Gastroesophageal sphincter (tissue), 4 donors: ENCODE measurements around the gene PRSS35. TPM values are rescaled to one million over a fixed set of nuclear protein-coding genes. Genes with fewer than 3 reads are reported as not detected.

Experiments used
- ATAC-seq: fragments of 150-250 bp; one replicate; pipeline ENCODE4 v1.9.1; 2016; ENCODE audit warnings: mild to moderate bottlenecking, moderate library complexity
- H3K27ac ChIP-seq, 4 donors: fragments of 200-600 bp; sonication (generic) in 3 of 4; 1 replicate in 3 of 4; 2 replicates in 1 of 4; pipeline ENCODE4 v1.5.1; 2016 to 2019
- H3K27me3 ChIP-seq: fragments of 200-600 bp; sonication (generic); one replicate; pipeline ENCODE4 v1.5.1; 2019
- H3K36me3 ChIP-seq, 2 donors: fragments of 200-600 bp; sonication (generic); one replicate each; pipeline ENCODE4 v1.5.1; 2019; ENCODE audit warnings: control low read depth in 1 of 2
- H3K4me1 ChIP-seq, 3 donors: fragments of 200-600 bp; sonication (generic); 1 replicate in 2 of 3; 2 replicates in 1 of 3; pipeline ENCODE4 v1.5.1; 2016 to 2019; ENCODE audit warnings: control low read depth in 2 of 3
- H3K4me3 ChIP-seq, 2 donors: fragments of 200-600 bp; sonication (generic); one replicate each; pipeline ENCODE4 v1.5.1; 2019; ENCODE audit warnings: mild to moderate bottlenecking in 1 of 2, moderate library complexity in 1 of 2
- H3K9me3 ChIP-seq, 3 donors: fragments of 200-600 bp; sonication (generic); one replicate each; pipeline ENCODE4 v1.5.1; 2017 to 2019; ENCODE audit warnings: control low read depth in 2 of 3
- EP300 ChIP-seq: sonication (generic); formaldehyde crosslinking; IDR thresholded peaks from one replicate; pipeline ENCODE4 v1.6.1; 2017; ENCODE audit warnings: antibody characterized with exemption, mild to moderate bottlenecking
- POLR2A ChIP-seq, 2 donors: fragments of 450-650 bp; IDR thresholded peaks; one replicate each; pipeline ENCODE4 v1.6.1; 2017; ENCODE audit warnings: antibody characterized with exemption in 2 of 2, mild to moderate bottlenecking in 2 of 2, moderate library complexity in 1 of 2
- POLR2AphosphoS5 ChIP-seq: sonication (generic); formaldehyde crosslinking; IDR thresholded peaks from one replicate; pipeline ENCODE4 v1.6.1; 2017; ENCODE audit warnings: antibody characterized with exemption
- WGBS, 2 donors: methylation state at CpG; one replicate each; pipeline ENCODE4 v1.1.5; 2018; ENCODE audit warnings: low coverage in 1 of 2; 5-methylcytosine and 5-hydroxymethylcytosine counted together
- total RNA-seq, 4 donors: library from RNA; depleted of rRNA; stranded (reverse); fragments of >200 nt; gene quantifications; one replicate each; pipeline ENCODE4 v1.1.0, GENCODE V29; 2016
- TF ChIP-seq, protein P1 (sequence below), 4 experiments: fragments of 200-600 bp in 2 of 4; fragments of 450-650 bp in 2 of 4; sonication (generic) in 1 of 4; IDR thresholded peaks; one replicate each; pipeline ENCODE4 v1.5.1; 2017 to 2019; ENCODE audit warnings: antibody characterized with exemption in 4 of 4, mild to moderate bottlenecking in 2 of 4, moderate library complexity in 2 of 4

Gene PRSS35
- total RNA-seq, 4 donors from 2014 or later = 0.40 to 1.2 (median 0.46) TPM

GRCh38 chr6:83511266-83511665, 1.1 kb upstream of the PRSS35 start:
- Histone ChIP-seq H3K4me1 (peaks cover 0 to 34% (median 3%) of the 10 kb centered on the region in 3 donors), H3K27ac (no peak overlapping the region), H3K4me3 (no peak overlapping the region), H3K36me3 (no peaks in the 10 kb centered on the region), H3K9me3 (no peaks in the 10 kb centered on the region), H3K27me3 (no peaks in the 10 kb centered on the region)
- WGBS, 2 donors = 75 to 77% methylated on average over 8 of the region's 8 CpGs
- no peak for ATAC-seq
- TF ChIP-seq, protein P1, sequence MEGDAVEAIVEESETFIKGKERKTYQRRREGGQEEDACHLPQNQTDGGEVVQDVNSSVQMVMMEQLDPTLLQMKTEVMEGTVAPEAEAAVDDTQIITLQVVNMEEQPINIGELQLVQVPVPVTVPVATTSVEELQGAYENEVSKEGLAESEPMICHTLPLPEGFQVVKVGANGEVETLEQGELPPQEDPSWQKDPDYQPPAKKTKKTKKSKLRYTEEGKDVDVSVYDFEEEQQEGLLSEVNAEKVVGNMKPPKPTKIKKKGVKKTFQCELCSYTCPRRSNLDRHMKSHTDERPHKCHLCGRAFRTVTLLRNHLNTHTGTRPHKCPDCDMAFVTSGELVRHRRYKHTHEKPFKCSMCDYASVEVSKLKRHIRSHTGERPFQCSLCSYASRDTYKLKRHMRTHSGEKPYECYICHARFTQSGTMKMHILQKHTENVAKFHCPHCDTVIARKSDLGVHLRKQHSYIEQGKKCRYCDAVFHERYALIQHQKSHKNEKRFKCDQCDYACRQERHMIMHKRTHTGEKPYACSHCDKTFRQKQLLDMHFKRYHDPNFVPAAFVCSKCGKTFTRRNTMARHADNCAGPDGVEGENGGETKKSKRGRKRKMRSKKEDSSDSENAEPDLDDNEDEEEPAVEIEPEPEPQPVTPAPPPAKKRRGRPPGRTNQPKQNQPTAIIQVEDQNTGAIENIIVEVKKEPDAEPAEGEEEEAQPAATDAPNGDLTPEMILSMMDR (IDR thresholded peaks at IDR 0.05) = no peak
- TF ChIP-seq POLR2AphosphoS5 (no peak), EP300 (no peak), POLR2A (IDR thresholded peaks at IDR 0.05) (no peak)

- WGBS, 2 donors = 35 to 36% methylated on average over 1 of the region's 1 CpG
- ATAC-seq = no peak
- H3K36me3 ChIP-seq = no peaks in the 10 kb centered on the region
- H3K27ac ChIP-seq = no peak overlapping the region
- H3K4me3 ChIP-seq = no peak overlapping the region
- TF ChIP-seq POLR2AphosphoS5 (no peak), EP300 (no peak), POLR2A (IDR thresholded peaks at IDR 0.05) (no peak)
- TF ChIP-seq, protein P1 (IDR thresholded peaks at IDR 0.05) = no peak
- H3K9me3 ChIP-seq = no peaks in the 10 kb centered on the region
- H3K27me3 ChIP-seq = no peaks in the 10 kb centered on the region
- peaks cover 0 to 34% (median 3%) of the 10 kb centered on the region in 3 donors for H3K4me1 ChIP-seq
These were observed 2.1 kb downstream of the PRSS35 start for GRCh38 chr6:83514466-83514865.

DNA sequence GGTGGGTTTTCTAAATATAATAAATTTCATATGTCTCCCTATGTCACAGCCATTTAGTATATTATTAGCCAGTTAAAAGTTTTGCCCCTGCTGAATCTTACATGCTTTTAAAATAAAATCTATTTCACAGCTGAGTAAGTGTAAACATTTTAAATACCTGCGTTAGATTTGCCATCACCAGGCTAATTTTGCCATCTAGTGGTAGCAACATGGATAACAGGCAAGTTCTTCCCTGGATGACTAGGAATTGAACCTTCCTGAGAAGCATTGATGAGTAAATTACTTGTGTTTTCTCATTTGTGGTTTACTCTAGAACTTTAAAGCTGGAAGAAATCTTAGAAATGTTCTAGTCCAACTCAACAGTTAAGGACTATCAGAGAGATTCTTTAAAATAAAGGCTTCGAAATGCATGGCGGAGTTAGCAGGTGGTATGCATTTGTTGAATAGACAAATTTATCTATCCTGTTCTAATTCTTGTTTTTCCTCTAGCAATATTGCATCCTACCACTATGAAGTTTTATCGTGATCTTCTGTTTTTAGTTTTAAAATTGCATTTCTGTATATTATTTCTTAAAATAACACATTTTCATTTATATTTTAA, 2.6 kb downstream of the PRSS35 start:
- no peaks in the 10 kb centered on the region for H3K36me3 ChIP-seq
- H3K27me3 ChIP-seq = no peaks in the 10 kb centered on the region
- 17 to 36% methylated on average over 4 of the region's 4 CpGs for WGBS, 2 donors
- H3K27ac ChIP-seq = no peak overlapping the region
- peaks cover 0 to 34% (median 3%) of the 10 kb centered on the region in 3 donors for H3K4me1 ChIP-seq
- TF ChIP-seq, protein P1 (IDR thresholded peaks at IDR 0.05) = peak; percentile 75 to 87 (median 81)
- TF ChIP-seq POLR2A (IDR thresholded peaks at IDR 0.05) = no peak
- TF ChIP-seq POLR2AphosphoS5 = no peak
- TF ChIP-seq EP300 = no peak
- H3K9me3 ChIP-seq = no peaks in the 10 kb centered on the region
- no peak for ATAC-seq
- H3K4me3 ChIP-seq = no peak overlapping the region

DNA sequence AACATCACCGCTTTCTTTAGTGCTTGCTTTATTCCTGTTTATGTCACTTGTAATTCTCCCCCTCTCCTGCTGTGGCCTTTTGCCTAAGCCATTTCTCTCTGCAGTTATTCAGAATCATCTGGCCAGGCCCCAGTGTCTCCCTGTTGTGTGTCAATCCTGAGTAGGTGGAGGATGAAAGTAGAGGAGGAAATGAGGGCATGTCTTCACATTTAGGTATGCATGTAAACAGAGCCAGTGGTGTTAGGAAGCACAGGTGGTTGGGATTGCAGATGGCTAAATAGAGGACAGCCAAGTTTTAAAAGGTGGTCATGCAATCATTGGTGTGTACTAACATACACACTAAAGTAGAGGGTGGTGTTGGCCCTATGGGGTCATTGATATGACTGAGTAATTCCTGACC, 5.2 kb downstream of the PRSS35 start:
- Histone ChIP-seq H3K9me3 (no peaks in the 10 kb centered on the region), H3K27me3 (no peaks in the 10 kb centered on the region), H3K4me3 (no peak overlapping the region), H3K36me3 (no peaks in the 10 kb centered on the region), H3K4me1 (peaks cover 0 to 22% (median 3%) of the 10 kb centered on the region in 3 donors), H3K27ac (no peak overlapping the region)
- no peak for ATAC-seq
- 63 to 93% methylated on average over 1 of the region's 1 CpG for WGBS, 2 donors
- TF ChIP-seq POLR2AphosphoS5 (no peak), EP300 (no peak), POLR2A (IDR thresholded peaks at IDR 0.05) (no peak)
- TF ChIP-seq, protein P1 (IDR thresholded peaks at IDR 0.05) = no peak

DNA sequence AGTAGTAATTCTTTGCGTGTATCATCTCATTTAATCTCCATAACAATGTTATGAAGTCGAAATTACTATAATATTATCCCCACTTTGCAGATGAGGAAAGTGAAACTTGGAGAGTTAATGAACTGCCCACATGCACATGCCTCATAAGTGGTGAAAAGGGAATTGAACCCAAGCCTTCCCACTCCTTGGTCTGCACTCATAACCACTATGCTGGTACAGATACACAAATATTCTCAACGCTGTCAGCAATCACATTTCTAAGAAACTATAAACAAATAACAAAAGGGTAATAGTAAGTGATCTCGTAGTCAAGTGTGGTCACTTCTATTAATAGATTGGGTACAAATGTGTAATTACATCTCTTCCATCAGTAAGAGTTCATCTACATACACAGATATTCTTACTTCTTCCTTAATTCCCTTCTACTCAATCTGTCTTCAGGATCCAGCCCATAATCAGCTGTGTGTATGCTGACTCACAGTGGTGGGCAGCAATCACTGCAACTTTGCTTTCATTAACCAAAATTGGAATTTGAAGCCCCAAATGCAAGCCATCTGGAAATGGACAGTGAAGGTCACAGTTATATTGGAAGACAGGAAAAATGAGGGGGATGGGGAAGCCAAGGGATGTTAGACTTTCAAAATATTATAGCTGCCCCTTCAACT, 6.6 kb downstream of the PRSS35 start:
- no peak for TF ChIP-seq POLR2A (IDR thresholded peaks at IDR 0.05)
- no peak for TF ChIP-seq EP300
- no peak for TF ChIP-seq POLR2AphosphoS5
- TF ChIP-seq, protein P1 (IDR thresholded peaks at IDR 0.05) = no peak
- Histone ChIP-seq H3K27me3 (no peaks in the 10 kb centered on the region), H3K4me1 (peaks cover 0 to 8% (median 0%) of the 10 kb centered on the region in 3 donors), H3K9me3 (no peaks in the 10 kb centered on the region), H3K36me3 (no peaks in the 10 kb centered on the region), H3K27ac (no peak overlapping the region), H3K4me3 (no peak overlapping the region)
- 61 to 73% methylated on average over 4 of the region's 4 CpGs for WGBS, 2 donors
- no peak for ATAC-seq
